ENCODE results near the gene TADA2B. TPM values are rescaled to one million over a fixed set of nuclear protein-coding genes. Genes with fewer than 3 reads are reported as not detected.

TADA2B gene
- total RNA-seq, 2 experiments from 2014 or later: 16.6 to 16.8 TPM

DNA sequence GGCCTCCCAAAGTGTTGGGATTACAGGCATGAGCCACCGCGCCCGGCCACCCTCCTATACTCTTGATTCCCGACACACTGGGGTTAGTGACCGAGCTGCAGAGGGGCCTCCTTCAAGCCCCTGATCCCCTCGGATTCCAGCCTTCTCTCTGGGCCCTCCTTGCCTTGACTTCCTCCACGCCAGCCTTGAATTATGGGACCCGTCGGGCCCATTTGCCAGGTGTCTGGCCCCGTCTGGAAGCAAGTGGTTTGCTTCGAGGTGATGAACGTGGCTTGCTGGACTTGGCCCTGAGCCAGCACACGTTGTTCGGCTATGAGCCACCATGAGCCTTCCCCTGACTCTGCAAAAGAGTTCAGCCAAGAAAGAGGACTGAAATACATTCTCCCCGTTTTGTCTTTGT is 62.1 kb downstream of the TADA2B start:
- DNase-seq: no peak
- ChIA-PET POLR2A (no interaction called here), CTCF (no interaction called here)
- peaks cover 18% of the 10 kb centered on the region for H3K4me1 Mint-ChIP-seq (ENCODE audit: low read depth)
- H3K4me3 Mint-ChIP-seq: no peak overlapping the region
- H3K36me3 Mint-ChIP-seq (ENCODE audit: low read depth): no peaks in the 10 kb centered on the region
- H3K27ac Mint-ChIP-seq: no peak overlapping the region
- H3K9me3 Mint-ChIP-seq (ENCODE audit: insufficient read depth): no peaks in the 10 kb centered on the region
- H3K27me3 Mint-ChIP-seq (ENCODE audit: low read depth): peaks cover 7% of the 10 kb centered on the region
- no peak for ATAC-seq

DNA sequence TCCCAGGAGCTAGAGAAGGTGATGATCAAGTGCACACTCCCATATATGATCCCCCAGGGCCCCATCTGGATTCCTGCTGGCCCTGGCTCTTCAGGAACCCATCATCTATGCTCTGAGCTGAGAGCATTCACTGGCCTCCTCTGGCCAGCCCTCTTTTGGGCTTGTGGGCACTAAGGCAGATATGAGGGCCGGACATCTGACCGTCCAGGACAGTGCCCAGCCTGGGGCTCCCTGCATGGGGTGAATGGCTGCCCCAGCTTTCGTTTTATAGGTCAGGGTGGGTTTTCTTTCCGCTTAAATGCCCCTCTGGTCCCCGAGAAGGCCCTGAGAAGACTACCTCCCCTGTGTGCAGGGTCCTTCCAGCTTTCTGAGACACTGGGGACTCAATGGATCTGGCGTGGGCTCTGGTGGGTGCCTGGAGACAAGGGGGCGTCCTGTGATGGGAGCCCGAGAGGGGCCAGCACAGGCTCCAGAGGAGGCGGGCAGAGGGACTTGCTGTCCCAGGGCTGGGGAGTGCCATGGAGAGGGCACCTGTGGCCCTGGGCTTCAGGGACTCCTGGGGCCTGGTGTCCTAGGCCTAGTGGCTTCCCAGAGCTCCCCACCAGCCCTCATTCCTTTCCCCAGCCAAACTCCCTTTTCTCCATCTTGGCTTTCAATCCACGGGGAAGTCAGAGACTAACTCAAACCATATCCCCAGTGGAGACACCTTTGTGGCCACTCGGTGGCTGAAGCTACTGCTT is 64.2 kb downstream of the TADA2B start:
- ATAC-seq: no peak
- H3K27me3 Mint-ChIP-seq (ENCODE audit: low read depth): peaks cover 7% of the 10 kb centered on the region
- H3K36me3 Mint-ChIP-seq (ENCODE audit: low read depth): no peaks in the 10 kb centered on the region
- no peak overlapping the region for H3K27ac Mint-ChIP-seq
- peaks cover 11% of the 10 kb centered on the region for H3K4me1 Mint-ChIP-seq (ENCODE audit: low read depth)
- no peak overlapping the region for H3K4me3 Mint-ChIP-seq
- DNase-seq: no peak
- CTCF ChIA-PET: no interaction called here
- POLR2A ChIA-PET: no interaction called here
- no peaks in the 10 kb centered on the region for H3K9me3 Mint-ChIP-seq (ENCODE audit: insufficient read depth)

Other genes with a start within 250 kb of the TADA2B start
- 10 to 100 TPM; 39.4 to 39.8 TPM for gene TBC1D14, start 133.5 kb upstream of the TADA2B start, total RNA-seq
- 10 to 100 TPM; 43.1 to 49.4 TPM for gene GRPEL1, start 24.7 kb downstream of the TADA2B start, total RNA-seq
- not detected for gene SORCS2, start 149.2 kb downstream of the TADA2B start, total RNA-seq